Measurements from ENCODE around the gene HDAC4.

HDAC4 gene

GRCh38 chr2:239264492-239264837 lies 136.4 kb downstream of the HDAC4 start:
- H3K9me3 ChIP-seq (ENCODE audit: low read length): no peaks in the 10 kb centered on the region
- H3K36me3 ChIP-seq (ENCODE audit: insufficient read depth, low read length): no peaks in the 10 kb centered on the region
- no peak overlapping the region for H3K9ac ChIP-seq (ENCODE audit: low read length)
- H3K4me1 ChIP-seq (ENCODE audit: insufficient read depth, low read length, severe bottlenecking): peaks cover 10% of the 10 kb centered on the region
- TF ChIP-seq EZH2 (IDR thresholded peaks at IDR 0.05; ENCODE audit: borderline replicate concordance, low read length): no peak
- TF ChIP-seq CTCF (IDR thresholded peaks at IDR 0.05; ENCODE audit: low read length): no peak
- no peak overlapping the region for H2AFZ ChIP-seq (ENCODE audit: low read length)
- H3K27ac ChIP-seq (ENCODE audit: low read depth, low read length, poor library complexity, severe bottlenecking): no peak overlapping the region
- H3K4me3 ChIP-seq (ENCODE audit: low read depth, low read length, poor library complexity, severe bottlenecking): no peak overlapping the region
- no peaks in the 10 kb centered on the region; the same call in 1 of the 2 replicates for H3K27me3 ChIP-seq (ENCODE audit: insufficient read depth, low read length)
- no peak overlapping the region for H3K4me2 ChIP-seq (ENCODE audit: low read length)
- no peaks in the 10 kb centered on the region for H3K9me2 ChIP-seq (ENCODE audit: low read depth, low read length)
- no peaks in the 10 kb centered on the region for H3F3A ChIP-seq (ENCODE audit: insufficient read depth, low read length)
- H4K20me1 ChIP-seq (ENCODE audit: insufficient read depth, low read length): no peaks in the 10 kb centered on the region
- no peaks in the 10 kb centered on the region for H3K79me2 ChIP-seq (ENCODE audit: insufficient read depth, low read length)

GRCh38 chr2:239263669-239264491 lies 136.9 kb downstream of the HDAC4 start:
- Histone ChIP-seq H3K27me3 (ENCODE audit: insufficient read depth, low read length) (no peaks in the 10 kb centered on the region; the same call in 1 of the 2 replicates), H3K79me2 (ENCODE audit: insufficient read depth, low read length) (no peaks in the 10 kb centered on the region), H2AFZ (ENCODE audit: low read length) (no peak overlapping the region), H3K36me3 (ENCODE audit: insufficient read depth, low read length) (no peaks in the 10 kb centered on the region), H3F3A (ENCODE audit: insufficient read depth, low read length) (no peaks in the 10 kb centered on the region), H4K20me1 (ENCODE audit: insufficient read depth, low read length) (no peaks in the 10 kb centered on the region), H3K4me3 (ENCODE audit: low read depth, low read length, poor library complexity, severe bottlenecking) (no peak overlapping the region), H3K27ac (ENCODE audit: low read depth, low read length, poor library complexity, severe bottlenecking) (no peak overlapping the region), H3K4me1 (ENCODE audit: insufficient read depth, low read length, severe bottlenecking) (peaks cover 10% of the 10 kb centered on the region), H3K9me2 (ENCODE audit: low read depth, low read length) (no peaks in the 10 kb centered on the region), H3K4me2 (ENCODE audit: low read length) (no peak overlapping the region), H3K9ac (ENCODE audit: low read length) (no peak overlapping the region), H3K9me3 (ENCODE audit: low read length) (no peaks in the 10 kb centered on the region)
- TF ChIP-seq EZH2 (IDR thresholded peaks at IDR 0.05; ENCODE audit: borderline replicate concordance, low read length) (no peak), CTCF (IDR thresholded peaks at IDR 0.05; ENCODE audit: low read length) (no peak)

GRCh38 chr2:239263231-239263630 lies 137.6 kb downstream of the HDAC4 start:
- no peaks in the 10 kb centered on the region for H3K79me2 ChIP-seq (ENCODE audit: insufficient read depth, low read length)
- no peaks in the 10 kb centered on the region for H3K9me2 ChIP-seq (ENCODE audit: low read depth, low read length)
- no peak overlapping the region for H2AFZ ChIP-seq (ENCODE audit: low read length)
- H3K27me3 ChIP-seq (ENCODE audit: insufficient read depth, low read length): no peaks in the 10 kb centered on the region; the same call in 1 of the 2 replicates
- TF ChIP-seq CTCF (IDR thresholded peaks at IDR 0.05; ENCODE audit: low read length) (no peak), EZH2 (IDR thresholded peaks at IDR 0.05; ENCODE audit: borderline replicate concordance, low read length) (no peak)
- no peak overlapping the region for H3K9ac ChIP-seq (ENCODE audit: low read length)
- H3K9me3 ChIP-seq (ENCODE audit: low read length): peaks cover 4% of the 10 kb centered on the region; the same call in 1 of the 2 replicates
- H4K20me1 ChIP-seq (ENCODE audit: insufficient read depth, low read length): no peaks in the 10 kb centered on the region
- H3K4me2 ChIP-seq (ENCODE audit: low read length): no peak overlapping the region
- no peak overlapping the region for H3K27ac ChIP-seq (ENCODE audit: low read depth, low read length, poor library complexity, severe bottlenecking)
- H3K4me1 ChIP-seq (ENCODE audit: insufficient read depth, low read length, severe bottlenecking): peaks cover 10% of the 10 kb centered on the region
- no peak overlapping the region for H3K4me3 ChIP-seq (ENCODE audit: low read depth, low read length, poor library complexity, severe bottlenecking)
- H3K36me3 ChIP-seq (ENCODE audit: insufficient read depth, low read length): no peaks in the 10 kb centered on the region; the same call in 1 of the 2 replicates
- H3F3A ChIP-seq (ENCODE audit: insufficient read depth, low read length): no peaks in the 10 kb centered on the region
